Adrenal gland (tissue), 19 donors: ENCODE results near the gene CAMKMT. TPM values are rescaled to one million over a fixed set of nuclear protein-coding genes. Genes with fewer than 3 reads are reported as not detected.

Experiments used
- DNase-seq, 7 donors: peaks; one replicate each; pipeline ENCODE4 v3.0.0-alpha.2; 2019 to 2020
- H3K27ac ChIP-seq, 5 donors: fragments of 200-600 bp; sonication (generic) in 4 of 5; 1 replicate in 3 of 5; 2 replicates in 2 of 5; pipeline versions ENCODE4 v1.5.1 to v1.8.0; 2016 to 2020; ENCODE audit warnings: mild to moderate bottlenecking in 1 of 5
- H3K27me3 ChIP-seq: fragments of 200-600 bp; 2 replicates; pipeline ENCODE4 v1.8.0; 2021
- H3K36me3 ChIP-seq, 2 donors: fragments of 200-600 bp; replicated peaks in 1 of 2; 1 replicate in 1 of 2; 2 replicates in 1 of 2; pipeline versions ENCODE4 v1.5.1 to v1.8.0; 2018 to 2022
- H3K4me1 ChIP-seq, 2 donors: fragments of 200-600 bp; replicated peaks in 1 of 2; 1 replicate in 1 of 2; 2 replicates in 1 of 2; pipeline versions ENCODE4 v1.5.1 to v1.8.0; 2018 to 2021
- H3K4me3 ChIP-seq, 4 donors: fragments of 200-600 bp; sonication (generic) in 3 of 4; one replicate each; pipeline ENCODE4 v1.5.1; 2016 to 2018
- H3K9me3 ChIP-seq, 3 donors: fragments of 200-600 bp; sonication (generic) in 1 of 3; replicated peaks in 1 of 3; 1 replicate in 2 of 3; 2 replicates in 1 of 3; pipeline versions ENCODE4 v1.5.1 to v1.8.0; 2016 to 2021
- CTCF ChIP-seq, 6 experiments: fragments of 450-650 bp in 4 of 6; fragments of 200-600 bp in 2 of 6; sonication (generic) in 1 of 6; IDR thresholded peaks; 1 replicate in 5 of 6; 2 replicates in 1 of 6; pipeline versions ENCODE4 v1.5.1 to v1.8.0; 2016 to 2021; ENCODE audit warnings: antibody characterized with exemption in 6 of 6, mild to moderate bottlenecking in 2 of 6, moderate library complexity in 1 of 6
- POLR2A ChIP-seq, 2 donors: fragments of 450-650 bp; IDR thresholded peaks; one replicate each; pipeline ENCODE4 v1.6.1; 2017; ENCODE audit warnings: antibody characterized with exemption in 2 of 2, mild to moderate bottlenecking in 2 of 2, moderate library complexity in 1 of 2
- WGBS, 4 donors: extraction: QIAGEN DNeasy Blood & Tissue Kit in 2 of 4; methylation state at CpG; one replicate each; pipeline versions ENCODE4 v1.1.5 to v1.1.7; 2013 to 2017; 5-methylcytosine and 5-hydroxymethylcytosine counted together
- intact Hi-C, 2 donors: fragments of 100-400 bp; cut with DNase I; formaldehyde crosslinking; loops; one replicate each; pipeline versions ENCODE4 v1.14.1 to v1.15.0; 2022 to 2023
- long read RNA-seq, 10 donors: library from polyadenylated mRNA in 3 of 10; unstranded in 2 of 10; stranded (forward) in 1 of 10; transcript quantifications; one replicate each; pipeline ENCODE4 v2.0.0 and lab custom pipeline, GENCODE V29; 2021 to 2026
- polyA plus RNA-seq, 3 donors: library from polyadenylated mRNA; stranded (reverse); fragments of 200-250 nt in 2 of 3; fragments of 350-450 nt in 1 of 3; fragmentation: Illumina TruSeq in 1 of 3; extraction: RNeasy Lipid Tissue Mini Kit (QIAGEN cat#74804) in 1 of 3; gene quantifications; one replicate each; pipeline ENCODE4 v1.2.3, GENCODE V29; 2013 to 2014
- total RNA-seq, 9 donors: library from RNA; depleted of rRNA in 4 of 9; stranded (reverse); fragments of >200 nt in 4 of 9; fragments of 120-200 nt in 1 of 9; fragmentation: NEBNext Ultra II Directional in 1 of 9; extraction: Animal tissue kit (Norgen Biotek cat#: 25700) in 1 of 9; gene quantifications; one replicate each; pipeline versions ENCODE4 v1.1.0 to v1.2.4, GENCODE V29; 2013 to 2023
- donor health status: healthy with polysubstance abuse.
- donor health status: Bipolar disorder and iron deficiency.
- donor health status: DM: yes; HTN: yes; CAD: no.
- donor health status: DM: no; HTN: no; CAD: no.
- donor health status: DM: no; HTN: no; CAD: no.
- donor health status: DM: yes; HTN: yes; CAD: no.

CAMKMT gene
- total RNA-seq (10 to 100 TPM in 3 of 9 donors, 1 to 10 TPM in 6; 2.6 to 12.6 (median 8.7) TPM), polyA plus RNA-seq (10 to 100 TPM in 1 of 3 donors, 1 to 10 TPM in 2; 5.1 to 14.0 (median 6.9) TPM)
- long read RNA-seq, donor 1 = 0 reads
- long read RNA-seq, donor 2 = 0 reads
- long read RNA-seq, donor 3, partial matches to known transcripts = 0 of 2 reads
- long read RNA-seq, donor 3, other reads (novel, unspliced or antisense) = 0 of 2 reads
- long read RNA-seq, donor 4, partial matches to known transcripts = 0 of 1 reads
- long read RNA-seq, donor 4, other reads (novel, unspliced or antisense) = 1 of 1 reads
- long read RNA-seq, donor 5, partial matches to known transcripts = 0 of 1 reads
- long read RNA-seq, donor 5, other reads (novel, unspliced or antisense) = 1 of 1 reads
- long read RNA-seq, donor 6, partial matches to known transcripts = 0 of 2 reads
- long read RNA-seq, donor 6, other reads (novel, unspliced or antisense) = 2 of 2 reads
- long read RNA-seq, donor 7, partial matches to known transcripts = 0 of 2 reads
- long read RNA-seq, donor 7, other reads (novel, unspliced or antisense) = 0 of 2 reads
- long read RNA-seq, donor 8, partial matches to known transcripts = 0 of 6 reads
- long read RNA-seq, donor 8, other reads (novel, unspliced or antisense) = 6 of 6 reads
- long read RNA-seq, donor 9, partial matches to known transcripts = 113 of 113 reads
- long read RNA-seq, donor 9, other reads (novel, unspliced or antisense) = 0 of 113 reads
- long read RNA-seq, donor 10, partial matches to known transcripts = 0 of 3 reads
- long read RNA-seq, donor 10, other reads (novel, unspliced or antisense) = 0 of 3 reads

- Histone ChIP-seq H3K27ac (peak within 1 kb of the TSS; percentile 93 to 99 (median 96)), H3K4me1 (peaks cover 0 to 32% of the 10 kb centered on the region in 2 donors), H3K4me3 (peak within 1 kb of the TSS; percentile 53 to 89 (median 77)), H3K27me3 (no peaks in the 10 kb centered on the region), H3K9me3 (no peaks in the 10 kb centered on the region), H3K36me3 (no peaks in the 10 kb centered on the region)
- DNase-seq = peak; percentile 99
- TF ChIP-seq POLR2A (IDR thresholded peaks at IDR 0.05) (peak; percentile 82 to 91), CTCF (IDR thresholded peaks at IDR 0.05) (peak in 2 of 6 experiments; percentile 20 to 28)
- intact Hi-C loops = no loop called here
- 0% methylated on average over 21 to 57 of the region's 57 CpGs for WGBS, 4 donors
Observed at GRCh38 chr2:44361330-44362206, at the start of gene CAMKMT, which contains the start of gene PREPL. Gene CAMKMT, plus strand, starts transcription at chr2:44361947. Gene PREPL, minus strand, starts transcription at chr2:44361494. Its CDS starts 15,152 bp downstream, at chr2:44346342.

- H3K4me1 ChIP-seq = no peaks in the 10 kb centered on the region
- peaks cover 0 to 8% of the 10 kb centered on the region in 2 donors for H3K36me3 ChIP-seq
- intact Hi-C loops = no loop called here
- H3K27ac ChIP-seq = no peak overlapping the region
- H3K9me3 ChIP-seq = peaks cover 0 to 17% (median 0%) of the 10 kb centered on the region in 3 donors
- H3K4me3 ChIP-seq = no peak overlapping the region
- no peak for DNase-seq
- H3K27me3 ChIP-seq = no peaks in the 10 kb centered on the region
- TF ChIP-seq POLR2A (IDR thresholded peaks at IDR 0.05) (no peak), CTCF (IDR thresholded peaks at IDR 0.05) (no peak)
Observed at GRCh38 chr2:44314362-44314761, 47.4 kb upstream of the CAMKMT start.

- Histone ChIP-seq H3K27ac (no peak overlapping the region), H3K4me1 (no peaks in the 10 kb centered on the region), H3K4me3 (no peak overlapping the region), H3K36me3 (peaks cover 0 to 23% of the 10 kb centered on the region in 2 donors), H3K27me3 (no peaks in the 10 kb centered on the region), H3K9me3 (peaks cover 0 to 4% (median 0%) of the 10 kb centered on the region in 3 donors)
- intact Hi-C loops = no loop called here
- TF ChIP-seq POLR2A (IDR thresholded peaks at IDR 0.05) (no peak), CTCF (IDR thresholded peaks at IDR 0.05) (no peak)
- no peak for DNase-seq
Observed at GRCh38 chr2:44315945-44316344, 45.8 kb upstream of the CAMKMT start.
